ENCODE measurements around the gene MANBA.
A peak's percentile ranks its signal among the peaks of the same experiment; 100 is the strongest.
"Not testable (repeated sequence)": the region's sequence is repeated elsewhere in the genome, so short reads cannot be mapped to it uniquely, and the experiment has no call there.

The MANBA gene

DNA sequence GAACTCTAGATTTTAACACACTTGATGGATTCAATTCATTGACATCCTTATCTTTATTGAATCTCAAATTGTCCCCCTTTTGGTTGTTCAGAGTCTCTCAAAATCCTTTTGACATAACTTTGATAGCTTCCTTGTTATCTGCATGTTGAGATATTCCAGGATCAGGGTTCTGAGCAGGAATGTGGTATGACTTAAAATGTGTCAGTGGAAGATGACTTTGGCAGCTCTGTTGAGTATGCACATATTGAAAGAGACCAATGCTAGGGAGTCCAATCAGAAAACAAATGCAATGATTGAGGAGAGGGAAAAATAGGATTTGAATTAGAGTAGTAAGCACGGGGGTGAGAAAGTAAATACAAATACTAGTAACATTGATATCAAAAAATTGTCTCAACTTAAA is 93.8 kb downstream of the MANBA start:
- no peak for DNase-seq

DNA sequence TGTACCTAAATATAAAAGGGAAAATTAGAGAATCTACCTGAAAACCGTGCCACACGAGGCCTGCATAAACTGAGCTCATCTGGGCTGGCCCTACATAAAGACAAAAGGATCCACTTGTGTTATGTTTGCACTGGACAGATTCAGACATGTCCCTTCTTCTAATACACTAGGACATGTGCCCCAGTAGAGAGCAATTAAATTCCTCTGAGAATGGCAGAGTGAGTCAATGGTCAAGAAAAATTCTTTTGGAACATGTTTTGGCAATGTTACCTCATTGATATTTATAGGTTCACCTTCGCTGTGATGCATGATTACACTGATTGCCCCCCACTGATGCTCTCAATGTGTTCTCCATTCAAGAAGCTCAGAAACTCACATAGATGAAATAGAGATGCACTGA is 95.2 kb downstream of the MANBA start:
- DNase-seq = no peak

DNA sequence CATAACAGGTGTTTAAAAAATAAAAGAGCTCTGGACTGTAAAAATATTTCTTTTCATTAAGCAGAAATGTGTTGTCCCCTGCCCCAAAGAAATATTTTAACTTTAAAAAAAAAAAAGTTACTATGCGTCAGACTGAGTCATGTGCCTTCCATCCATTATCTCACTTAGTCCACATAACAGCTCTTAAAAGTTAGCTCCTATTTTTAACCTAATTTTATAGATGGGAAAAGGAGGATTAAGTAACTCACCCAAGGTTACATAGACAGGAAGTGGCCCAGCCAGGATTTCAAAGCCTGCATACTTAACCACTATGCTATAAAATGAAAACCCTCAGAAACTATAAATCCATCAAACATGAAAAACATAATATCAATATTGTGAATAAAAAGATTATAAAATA is 97.7 kb downstream of the MANBA start:
- no peak for DNase-seq

GRCh38 chr4:102657206-102657605 is 103.6 kb downstream of the MANBA start:
- no peak for DNase-seq

DNA sequence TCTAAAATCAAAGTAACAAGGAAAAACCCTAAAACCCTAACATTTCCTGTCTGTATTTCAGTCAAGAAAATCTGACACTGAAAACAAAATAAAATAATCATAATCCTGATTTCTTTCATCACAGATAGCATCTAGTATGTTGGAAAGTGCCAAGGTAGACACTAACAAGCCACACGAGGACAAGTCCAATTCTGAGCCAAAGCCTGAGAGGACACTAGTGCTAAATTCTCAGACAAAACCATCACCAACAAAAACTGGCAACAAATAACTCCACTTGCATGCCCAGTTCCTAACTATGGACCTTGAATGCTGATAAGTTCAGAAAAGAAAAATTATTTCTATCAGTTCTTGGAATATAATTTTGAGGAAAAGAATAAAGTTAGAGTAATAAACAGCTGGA is 113.7 kb downstream of the MANBA start:
- DNase-seq = no peak

DNA sequence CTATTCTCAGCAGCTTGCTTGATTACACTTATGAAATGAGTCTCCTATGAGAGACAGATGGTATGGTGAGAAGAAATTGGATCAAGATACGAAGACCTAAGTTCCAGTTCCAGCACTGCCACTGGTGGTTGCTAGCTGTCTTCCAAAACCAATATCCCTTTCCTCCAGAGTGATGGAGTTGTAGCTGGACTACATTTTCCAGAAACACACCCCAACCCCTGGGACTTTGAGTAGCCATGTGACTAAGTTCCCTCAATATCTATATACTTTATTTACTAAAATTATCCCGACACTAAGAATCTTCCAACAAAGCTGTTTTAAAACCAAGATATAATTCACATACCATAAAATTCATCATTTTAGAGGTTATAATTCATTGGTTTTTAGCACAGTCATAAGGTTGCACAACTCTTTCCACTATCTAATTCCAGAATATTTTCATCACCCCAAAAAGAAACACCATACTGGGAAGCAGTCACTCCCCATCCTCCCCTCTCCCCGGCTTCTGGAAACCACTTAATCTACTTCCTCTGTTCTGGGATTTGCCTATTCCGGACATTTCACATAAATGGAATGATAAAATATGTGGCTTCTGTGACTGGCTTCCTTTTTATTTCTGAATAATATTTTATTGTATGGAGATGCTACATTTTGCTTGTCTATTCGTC is 118.0 kb downstream of the MANBA start:
- no peak for DNase-seq

DNA sequence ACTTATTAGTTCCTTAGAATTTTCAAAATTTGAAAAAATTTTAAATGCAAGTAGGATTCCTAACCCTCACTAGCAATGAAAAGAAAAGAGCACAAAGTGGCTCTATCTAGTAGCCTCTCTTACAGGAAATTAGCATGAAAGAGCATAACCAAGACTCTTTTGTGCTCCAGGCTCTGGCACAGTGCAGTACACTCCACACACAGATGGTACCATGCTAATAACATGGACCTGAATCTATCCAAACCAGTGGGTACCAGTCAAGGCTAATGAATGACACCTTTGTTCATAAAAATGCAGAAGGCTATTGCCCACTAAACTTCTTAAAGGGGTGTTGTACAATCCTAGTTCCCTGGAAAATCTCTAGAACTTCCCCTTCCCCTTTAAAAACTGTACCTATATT is 119.0 kb downstream of the MANBA start:
- no peak for DNase-seq

GRCh38 chr4:102640669-102641068 is 120.1 kb downstream of the MANBA start:
- DNase-seq = no peak

- DNase-seq = peak in 1 of 2 donors; percentile 23
Measured at GRCh38 chr4:102639598-102639997, 121.2 kb downstream of the MANBA start.

- DNase-seq = no peak
Measured at GRCh38 chr4:102638621-102639020, 122.1 kb downstream of the MANBA start.

DNA sequence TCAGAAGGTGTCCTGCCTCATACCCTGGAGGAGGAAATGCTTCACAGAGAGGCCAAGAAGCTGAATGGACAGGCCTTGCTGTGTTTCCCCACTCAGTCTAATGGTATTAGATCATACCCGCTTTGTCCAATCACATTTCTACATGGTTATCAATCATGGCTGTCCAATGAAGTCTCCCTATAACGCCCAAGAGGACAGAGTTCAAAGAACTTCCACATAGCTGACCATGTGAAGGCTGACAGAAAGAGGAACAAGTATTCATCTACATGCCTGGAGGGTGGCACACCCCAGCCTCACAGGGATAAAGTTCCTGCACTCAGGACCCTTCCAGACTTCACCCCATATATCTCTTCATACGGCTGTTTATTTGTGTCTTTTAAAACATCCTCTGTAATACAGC is 123.4 kb downstream of the MANBA start:
- no peak for DNase-seq

GRCh38 chr4:102633100-102633499 is 127.7 kb downstream of the MANBA start:
- DNase-seq = no peak

- DNase-seq = no peak
Measured at GRCh38 chr4:102632241-102633065, 128.3 kb downstream of the MANBA start.

- DNase-seq = no peak
Measured at GRCh38 chr4:102631616-102632015, 129.2 kb downstream of the MANBA start.

DNA sequence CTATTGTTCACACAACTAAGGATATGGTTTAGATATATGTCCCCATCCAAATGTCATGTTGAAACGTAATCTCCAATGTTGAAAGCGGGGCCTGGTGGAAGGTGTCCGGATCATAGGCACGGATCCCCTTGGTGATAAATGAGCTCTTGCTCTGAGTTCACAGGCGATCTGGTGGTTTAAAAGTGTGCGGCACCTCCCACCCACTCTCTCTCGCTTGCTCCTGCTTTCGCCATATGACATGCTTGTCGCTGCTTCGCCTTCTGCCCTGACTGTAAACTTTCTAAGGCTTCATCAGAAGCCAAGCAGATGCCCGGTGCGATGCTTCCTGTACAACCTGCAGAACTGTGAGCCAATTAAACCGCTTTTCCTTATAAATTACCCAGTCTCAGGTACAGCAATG is 131.1 kb downstream of the MANBA start:
- DNase-seq = no peak

DNA sequence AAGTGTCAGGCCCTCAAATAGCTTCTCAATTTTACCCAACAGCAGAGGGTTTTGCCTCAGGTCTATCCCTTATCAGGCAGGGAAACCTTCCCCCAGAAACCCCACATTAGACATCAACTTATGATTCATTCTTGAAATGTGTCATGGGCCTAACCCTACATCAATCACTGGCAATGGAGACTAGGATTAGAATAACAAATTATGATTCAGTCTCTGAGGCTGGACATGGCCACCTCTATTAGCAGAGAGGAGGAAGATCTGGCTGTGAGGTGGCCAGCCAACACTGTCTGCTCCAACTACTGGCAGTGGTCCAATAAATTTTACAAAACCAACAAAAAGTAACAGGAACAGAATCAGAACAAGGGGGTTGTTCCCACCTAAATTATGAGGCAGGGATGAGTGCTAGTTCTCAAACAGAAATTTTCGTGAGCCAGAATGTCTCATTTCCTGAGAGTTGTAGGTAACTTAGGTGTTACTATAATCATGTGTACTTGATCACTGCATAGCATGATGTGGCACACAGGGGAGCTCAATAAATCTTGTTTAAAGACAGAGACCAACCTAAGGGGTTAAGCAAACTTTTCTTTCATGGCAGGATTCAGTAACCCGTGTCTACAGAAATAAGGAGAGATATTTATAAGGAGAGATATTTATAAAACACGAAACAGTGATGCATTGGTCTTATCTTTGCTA is 132.8 kb downstream of the MANBA start:
- DNase-seq = no peak

GRCh38 chr4:102625232-102625930 is 135.4 kb downstream of the MANBA start:
- peak; percentile 78 to 82 for DNase-seq

DNA sequence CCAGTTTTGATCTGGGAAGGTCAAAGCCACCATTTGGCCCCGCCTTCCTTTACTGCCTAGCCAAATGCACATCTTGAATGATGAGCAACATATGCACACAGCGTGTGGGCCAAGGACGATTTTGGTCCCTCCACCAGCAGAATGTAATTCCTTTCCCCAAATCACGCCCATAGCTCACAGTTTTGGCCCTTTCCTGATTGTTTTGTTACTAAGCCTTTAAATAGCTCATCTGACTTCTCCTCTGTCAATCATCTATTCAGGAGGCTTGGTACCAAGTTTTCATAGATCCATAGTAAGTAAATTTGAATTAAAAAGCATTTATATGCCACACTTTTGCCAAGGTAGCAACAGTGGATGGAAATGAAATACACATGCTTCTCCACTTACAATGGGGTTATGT is 136.3 kb downstream of the MANBA start:
- DNase-seq = no peak

DNA sequence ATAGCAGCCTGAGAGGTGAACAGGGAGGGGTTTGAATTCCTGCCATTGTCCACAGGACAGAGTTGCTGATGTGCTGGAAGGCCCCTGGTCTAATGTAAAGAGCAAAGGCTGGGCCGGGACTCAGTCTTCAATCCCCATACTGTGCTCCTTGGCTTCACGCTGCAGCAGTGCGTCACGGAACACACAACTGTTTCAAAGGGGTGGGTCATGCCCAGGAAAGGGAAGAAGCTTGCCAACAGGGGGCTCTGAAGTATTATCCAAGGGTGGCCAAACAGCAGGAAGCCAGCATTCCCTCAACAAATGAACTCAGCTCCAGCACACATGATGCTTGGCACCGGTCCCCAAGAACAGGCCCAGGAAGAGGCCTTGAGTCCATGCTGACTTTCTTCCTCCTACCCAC is 137.1 kb downstream of the MANBA start:
- DNase-seq = no peak

DNA sequence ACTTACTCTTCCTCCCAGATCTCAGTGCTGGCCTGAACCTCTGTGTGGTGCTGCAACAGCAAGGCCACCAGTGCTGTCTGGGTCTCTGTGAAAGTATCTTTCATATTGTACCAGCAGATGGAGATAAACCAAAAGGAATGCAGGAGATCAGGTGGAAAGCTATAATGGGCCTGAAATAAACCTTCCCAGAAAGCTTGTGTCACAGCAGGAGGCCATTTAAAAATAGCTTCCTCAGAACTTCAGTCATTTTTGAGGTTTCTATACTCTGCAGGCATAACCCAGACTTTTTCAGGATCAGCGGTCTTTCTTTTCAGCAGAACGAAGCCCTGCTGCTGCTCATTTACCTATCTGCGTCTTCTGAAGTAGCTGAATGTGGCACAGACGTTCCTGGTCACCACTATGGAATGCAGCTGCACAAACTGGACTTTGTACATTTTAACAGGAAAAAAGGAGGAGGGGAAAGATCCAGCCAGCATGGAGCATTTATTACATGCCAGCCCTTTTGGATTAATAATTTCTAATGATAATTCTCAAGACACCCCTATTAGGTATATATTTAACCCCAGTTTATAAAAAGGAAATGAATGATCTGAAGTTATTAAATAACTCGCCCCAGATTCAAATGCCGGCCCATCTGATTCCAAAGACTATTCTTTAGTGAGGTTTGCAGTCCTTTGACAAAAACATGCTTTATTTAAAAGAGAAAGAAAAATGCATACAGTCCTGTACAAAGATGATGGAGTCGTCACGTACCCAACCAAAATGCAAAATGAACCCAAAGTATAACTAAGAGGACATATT is 139.9 kb downstream of the MANBA start:
- DNase-seq = peak in 1 of 2 donors; percentile 42

GRCh38 chr4:102619776-102620631 is 140.8 kb downstream of the MANBA start:
- DNase-seq = not testable (repeated sequence)
